ENCODE measurements around the gene GKN2. TPM values are rescaled to one million over a fixed set of nuclear protein-coding genes. Genes with fewer than 3 reads are reported as not detected.
A peak's percentile ranks its signal among the peaks of the same experiment; 100 is the strongest.

GKN2 gene
- total RNA-seq, 1 experiment from 2014 or later = not detected

- DNase-seq (ENCODE audit: low spot score) = no peak
- ChIA-PET CTCF (no interaction called here), POLR2A (ENCODE audit: low non-redundant PET) (interaction anchor here (0.6 kb wide), 1 partner anchor 94 kb away, joined by 3 read pairs; no protein-coding TSS in a partner anchor)
- no peak overlapping the region for H3K4me3 ChIP-seq (ENCODE audit: low read depth, low read length, poor library complexity, severe bottlenecking)
- no TSS peak for BruUV-seq (replicated peaks)
- H3K36me3 ChIP-seq (ENCODE audit: insufficient read depth, low read length, poor library complexity, severe bottlenecking) = no peaks in the 10 kb centered on the region
- no peaks in the 10 kb centered on the region for H3K4me1 ChIP-seq (ENCODE audit: insufficient read depth, low read length, poor library complexity, severe bottlenecking)
- intact Hi-C loops (cut with micrococcal nuclease; ENCODE audit: unreplicated experiment) = no loop called here
- no peaks in the 10 kb centered on the region for H3K9me3 ChIP-seq (ENCODE audit: low read depth, low read length, poor library complexity, severe bottlenecking)
- H3K27ac ChIP-seq (ENCODE audit: low read depth, low read length, poor library complexity, severe bottlenecking) = no peak overlapping the region
- no peak for TF ChIP-seq EZH2 (IDR thresholded peaks at IDR 0.05; ENCODE audit: borderline replicate concordance, low read depth, low read length, poor library complexity, severe bottlenecking)
- no peak for TF ChIP-seq CTCF (conservative IDR thresholded peaks at IDR 0.05; ENCODE audit: low read depth, low read length)
- H3K27me3 ChIP-seq (replicated peaks; ENCODE audit: insufficient read depth, low read depth, low read length, poor library complexity) = no peaks in the 10 kb centered on the region
These were observed 15.2 kb downstream of the GKN2 start for GRCh38 chr2:68937346-68938055.

GRCh38 chr2:68936889-68937288 is 15.8 kb downstream of the GKN2 start:
- Histone ChIP-seq H3K4me3 (ENCODE audit: low read depth, low read length, poor library complexity, severe bottlenecking) (no peak overlapping the region), H3K27me3 (replicated peaks; ENCODE audit: insufficient read depth, low read depth, low read length, poor library complexity) (no peaks in the 10 kb centered on the region), H3K27ac (ENCODE audit: low read depth, low read length, poor library complexity, severe bottlenecking) (no peak overlapping the region), H3K9me3 (ENCODE audit: low read depth, low read length, poor library complexity, severe bottlenecking) (no peaks in the 10 kb centered on the region), H3K36me3 (ENCODE audit: insufficient read depth, low read length, poor library complexity, severe bottlenecking) (no peaks in the 10 kb centered on the region), H3K4me1 (ENCODE audit: insufficient read depth, low read length, poor library complexity, severe bottlenecking) (peaks cover 4% of the 10 kb centered on the region)
- no peak for TF ChIP-seq EZH2 (IDR thresholded peaks at IDR 0.05; ENCODE audit: borderline replicate concordance, low read depth, low read length, poor library complexity, severe bottlenecking)
- TF ChIP-seq CTCF (conservative IDR thresholded peaks at IDR 0.05; ENCODE audit: low read depth, low read length) = no peak
- DNase-seq (ENCODE audit: low spot score) = peak; percentile 12
- intact Hi-C loops (cut with micrococcal nuclease; ENCODE audit: unreplicated experiment) = no loop called here
- POLR2A ChIA-PET (ENCODE audit: low non-redundant PET) = interaction anchor here (0.6 kb wide), 1 partner anchor 94 kb away, joined by 3 read pairs; no protein-coding TSS in a partner anchor
- CTCF ChIA-PET = no interaction called here
- BruUV-seq (replicated peaks) = no TSS peak

- Histone ChIP-seq H3K4me1 (ENCODE audit: insufficient read depth, low read length, poor library complexity, severe bottlenecking) (peaks cover 9% of the 10 kb centered on the region), H3K36me3 (ENCODE audit: insufficient read depth, low read length, poor library complexity, severe bottlenecking) (no peaks in the 10 kb centered on the region), H3K9me3 (ENCODE audit: low read depth, low read length, poor library complexity, severe bottlenecking) (no peaks in the 10 kb centered on the region), H3K27ac (ENCODE audit: low read depth, low read length, poor library complexity, severe bottlenecking) (no peak overlapping the region), H3K27me3 (replicated peaks; ENCODE audit: insufficient read depth, low read depth, low read length, poor library complexity) (no peaks in the 10 kb centered on the region), H3K4me3 (ENCODE audit: low read depth, low read length, poor library complexity, severe bottlenecking) (no peak overlapping the region)
- no TSS peak for BruUV-seq (replicated peaks)
- intact Hi-C loops (cut with micrococcal nuclease; ENCODE audit: unreplicated experiment) = no loop called here
- ChIA-PET CTCF (no interaction called here), POLR2A (ENCODE audit: low non-redundant PET) (interaction anchor here (0.6 kb wide), 1 partner anchor 207 kb away, joined by 3 read pairs; no protein-coding TSS in a partner anchor)
- no peak for TF ChIP-seq EZH2 (IDR thresholded peaks at IDR 0.05; ENCODE audit: borderline replicate concordance, low read depth, low read length, poor library complexity, severe bottlenecking)
- no peak for TF ChIP-seq CTCF (conservative IDR thresholded peaks at IDR 0.05; ENCODE audit: low read depth, low read length)
- no peak for DNase-seq (ENCODE audit: low spot score)
These were observed 16.3 kb downstream of the GKN2 start for GRCh38 chr2:68936427-68936826.
